Ammon's horn (tissue), 1 donor: Measurements from ENCODE around the gene SLC35F2.
"Not testable (repeated sequence)": the region's sequence is repeated elsewhere in the genome, so short reads cannot be mapped to it uniquely, and the experiment has no call there.

Experiments
- DNase-seq: peaks from one replicate; pipeline ENCODE4 v3.0.0-alpha.2; 2016; ENCODE audit warnings: low spot score

SLC35F2 gene

DNA sequence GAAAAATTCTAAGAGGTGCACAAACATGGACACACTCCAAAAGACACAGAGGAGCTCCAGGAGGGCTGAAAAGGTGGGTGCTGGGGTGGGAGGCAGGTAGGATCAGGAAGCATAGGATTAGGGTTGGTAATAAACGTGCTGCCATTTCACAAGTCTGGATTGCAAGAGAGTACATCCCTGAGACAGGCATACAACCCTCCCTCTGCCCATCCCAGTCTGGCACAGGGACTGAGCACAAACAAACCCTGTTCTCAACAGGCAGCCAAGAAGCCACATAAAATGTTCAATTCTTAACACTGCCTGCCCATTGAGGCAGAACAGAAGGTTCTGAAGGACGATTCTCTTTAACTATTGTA lies 18.5 kb downstream of the SLC35F2 start:
- DNase-seq: peak; percentile 80

- no peak for DNase-seq
Measured at GRCh38 chr11:107836851-107837250, 21.7 kb downstream of the SLC35F2 start.

DNA sequence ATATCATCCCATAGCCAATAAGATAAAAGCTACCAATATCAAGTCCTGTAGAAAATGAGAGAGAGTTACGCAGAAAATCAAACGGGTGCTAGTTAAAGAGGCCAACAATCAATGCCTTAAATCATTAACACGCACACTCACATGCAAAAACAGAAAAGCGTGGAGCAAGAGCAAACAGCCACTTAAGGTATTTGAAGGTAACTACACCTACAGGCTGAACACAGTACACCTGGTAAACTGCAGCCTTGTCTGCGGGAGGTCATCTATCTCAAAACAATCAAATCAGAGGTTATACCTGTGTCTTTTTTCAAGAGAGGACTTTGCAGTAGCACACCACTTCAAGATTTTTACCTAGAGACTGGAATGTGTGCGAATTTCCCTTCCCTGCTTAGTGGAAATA lies 23.6 kb downstream of the SLC35F2 start:
- DNase-seq: no peak

DNA sequence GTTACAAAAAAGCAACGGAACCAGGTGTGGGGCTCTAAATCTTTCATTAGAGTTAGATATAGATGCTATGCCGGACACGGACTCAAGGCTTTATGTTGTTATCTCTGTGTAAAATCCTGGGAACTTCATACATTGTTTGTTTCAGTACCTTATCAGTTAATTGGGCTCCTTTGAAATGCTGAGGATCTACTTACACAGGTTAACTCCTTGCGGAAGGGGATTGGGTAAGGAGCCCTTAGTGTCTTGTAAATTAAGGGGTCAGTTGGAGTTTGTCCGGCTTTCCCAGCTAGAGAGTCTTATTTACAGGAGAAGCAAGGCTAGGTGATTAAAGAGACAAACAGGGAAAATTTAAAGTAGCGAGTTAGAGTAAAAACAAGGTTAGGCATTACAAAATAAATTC lies 24.7 kb downstream of the SLC35F2 start:
- not testable (repeated sequence) for DNase-seq

DNA sequence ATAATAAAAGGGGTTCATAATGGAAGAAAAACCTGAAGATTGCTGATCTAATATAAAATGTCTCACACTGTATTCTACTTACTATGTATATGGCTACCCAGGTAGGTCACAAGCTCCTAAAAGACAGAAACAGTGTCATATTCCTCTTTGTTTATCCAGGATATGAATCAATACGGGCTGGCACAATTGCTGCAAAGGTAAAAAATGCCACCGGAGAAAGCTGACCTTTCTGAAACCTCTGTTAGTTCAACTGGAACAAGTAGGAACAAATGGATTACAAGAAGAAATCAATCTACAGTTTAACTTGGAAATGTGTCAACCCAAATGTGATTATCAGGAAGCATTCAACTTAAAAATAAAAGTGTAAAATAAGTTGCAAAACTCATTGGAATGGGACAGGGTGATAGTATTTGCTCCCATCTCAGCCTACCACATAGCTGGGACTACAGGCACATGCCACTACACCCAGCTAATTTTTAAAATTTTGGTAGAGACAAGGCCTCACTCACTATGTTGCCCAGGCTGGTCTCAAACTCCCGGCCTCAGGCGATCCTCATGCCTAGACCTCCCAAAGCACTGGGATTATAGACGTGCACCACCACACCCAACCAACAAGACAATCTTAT lies 27.6 kb downstream of the SLC35F2 start:
- no peak for DNase-seq

DNA sequence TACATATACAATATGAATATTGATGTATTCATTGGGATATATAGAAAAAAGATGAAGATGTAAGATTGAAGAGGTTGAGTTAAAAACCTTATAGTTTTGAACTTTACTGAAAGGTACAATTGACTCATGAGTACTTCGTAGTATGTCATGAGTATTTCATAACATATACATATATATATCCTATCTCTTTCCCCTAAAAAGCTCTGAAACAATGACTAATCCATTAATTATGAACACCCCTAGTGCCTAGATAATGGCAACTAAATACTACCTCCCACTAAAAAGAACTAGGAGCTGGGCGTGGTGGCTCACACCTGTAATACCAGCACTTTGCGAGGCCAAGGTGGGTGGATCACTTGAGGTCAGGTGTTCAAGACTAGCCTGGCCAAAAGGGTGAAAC lies 31.5 kb downstream of the SLC35F2 start:
- no peak for DNase-seq

- DNase-seq: no peak
Measured at GRCh38 chr11:107825875-107826274, 32.7 kb downstream of the SLC35F2 start.

GRCh38 chr11:107824668-107825369 lies 33.8 kb downstream of the SLC35F2 start:
- DNase-seq: no peak

DNA sequence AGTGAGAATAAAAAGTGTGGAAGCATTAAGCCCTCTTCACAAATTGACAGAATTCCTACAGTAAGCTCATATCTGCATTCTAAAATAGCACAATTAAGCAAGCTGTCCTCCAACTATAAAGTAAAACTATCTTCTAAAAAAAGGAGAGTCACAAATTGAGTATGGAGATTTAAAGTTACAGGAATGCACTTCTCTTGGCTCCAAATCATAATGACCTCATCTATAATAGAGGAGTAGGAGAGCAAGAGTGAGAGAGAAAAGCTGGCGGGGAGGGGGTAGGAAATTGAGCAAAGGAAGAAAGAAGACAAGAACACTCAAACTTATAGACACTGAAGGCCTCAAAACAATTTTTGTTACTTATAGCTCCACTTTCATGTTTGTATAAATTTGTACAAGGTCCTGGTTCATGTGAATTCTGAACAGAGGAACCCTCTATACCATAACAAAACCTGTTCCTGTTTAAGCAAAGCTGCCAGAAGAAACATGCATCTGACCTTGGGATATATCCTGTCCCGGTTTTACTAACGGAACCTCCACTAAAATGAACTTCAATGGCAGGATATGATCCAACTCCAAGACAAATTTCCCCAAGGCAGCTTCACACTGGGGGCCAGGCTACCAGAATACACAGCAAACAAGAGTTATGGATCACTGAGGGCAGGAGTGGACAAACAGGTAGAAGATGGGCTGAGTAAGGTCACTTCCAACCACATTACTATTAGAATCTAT lies 37.2 kb downstream of the SLC35F2 start:
- no peak for DNase-seq

DNA sequence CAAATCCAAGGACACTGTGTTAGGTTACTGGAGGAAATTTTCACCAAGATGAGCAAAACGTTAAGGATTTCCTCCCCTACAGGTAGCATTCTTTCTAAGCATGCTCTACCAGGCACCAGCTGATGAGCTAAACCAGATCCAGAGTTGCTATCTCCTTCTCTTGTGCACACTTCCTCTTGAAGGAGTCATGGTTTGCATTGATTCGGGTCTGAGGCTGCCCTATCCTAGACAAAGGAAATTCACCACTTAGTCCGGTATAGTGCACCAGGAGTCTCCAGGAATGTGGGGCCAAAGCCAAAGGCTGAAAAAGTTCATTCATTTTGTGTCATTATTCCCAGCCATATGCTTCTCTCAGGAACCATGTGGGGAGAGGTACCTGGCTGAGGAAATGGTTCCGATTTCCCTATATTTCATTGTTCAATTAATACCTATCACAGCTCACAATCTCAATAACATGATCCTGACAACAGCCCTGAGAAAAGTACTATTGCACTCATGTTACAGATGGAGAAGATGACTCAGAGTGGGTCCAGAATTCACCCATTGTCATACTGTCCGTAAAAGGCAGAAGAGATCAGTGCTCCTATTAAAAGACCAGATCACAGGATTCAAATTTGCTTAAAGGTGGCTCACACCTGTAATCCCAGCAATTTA lies 39.1 kb downstream of the SLC35F2 start:
- no peak for DNase-seq

GRCh38 chr11:107818491-107818890 lies 40.1 kb downstream of the SLC35F2 start:
- no peak for DNase-seq

DNA sequence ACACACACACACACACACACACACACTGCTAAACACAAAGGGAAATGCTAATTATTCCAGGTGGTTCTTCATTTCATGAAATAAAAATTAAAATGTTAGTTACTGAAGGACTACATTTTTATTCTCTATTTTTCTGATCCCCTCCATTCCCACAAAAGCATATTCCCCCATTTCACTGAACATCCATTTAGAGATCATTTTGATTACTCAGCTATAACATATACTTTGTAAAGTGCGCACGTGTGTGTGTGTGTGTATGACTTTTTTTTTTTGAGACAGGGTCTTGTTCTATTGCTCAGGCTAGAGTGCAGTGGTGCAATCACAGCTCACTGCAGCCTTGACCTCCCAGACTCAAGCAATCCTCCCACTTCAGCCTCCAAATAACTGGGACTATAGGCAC lies 42.6 kb downstream of the SLC35F2 start:
- DNase-seq: no peak

DNA sequence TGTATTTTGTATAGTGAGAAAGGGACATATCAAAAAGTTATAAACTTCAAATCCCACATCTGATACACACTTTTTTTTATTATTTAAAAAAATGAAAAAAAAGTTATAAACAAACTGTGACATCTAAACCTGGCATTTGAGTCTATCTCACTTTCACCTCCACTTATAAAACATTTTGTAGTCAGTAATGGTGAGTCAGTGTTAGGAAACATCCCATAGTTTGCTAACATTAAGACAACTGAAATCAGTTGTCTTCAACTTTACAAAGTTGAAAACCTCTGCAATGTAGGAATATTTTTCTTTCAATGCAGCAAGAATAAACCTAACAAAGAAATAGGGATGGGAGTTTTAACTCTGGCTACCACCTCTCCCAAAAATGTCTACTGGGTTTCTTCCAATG lies 47.7 kb downstream of the SLC35F2 start:
- no peak for DNase-seq

DNA sequence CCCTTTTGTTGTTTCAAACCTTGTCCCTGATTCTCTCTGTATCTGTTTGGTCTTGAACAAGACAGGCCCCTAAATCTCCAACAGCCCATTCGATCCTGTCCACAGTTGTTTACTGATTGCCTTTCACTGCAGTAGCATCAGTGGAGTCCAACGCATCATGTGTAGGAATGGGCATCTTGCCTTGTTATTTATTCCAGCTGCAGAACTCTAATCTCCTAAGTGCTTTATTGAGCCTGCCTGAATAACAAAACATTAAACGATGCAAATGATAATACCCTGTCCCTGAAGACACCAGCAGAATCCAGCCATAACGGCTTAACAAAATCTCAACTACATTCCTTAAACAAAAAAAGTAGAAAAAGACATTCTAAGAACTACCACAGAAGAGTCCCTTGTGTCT lies 50.1 kb downstream of the SLC35F2 start:
- DNase-seq: no peak

- no peak for DNase-seq
Measured at GRCh38 chr11:107804971-107805370, 53.6 kb downstream of the SLC35F2 start.

DNA sequence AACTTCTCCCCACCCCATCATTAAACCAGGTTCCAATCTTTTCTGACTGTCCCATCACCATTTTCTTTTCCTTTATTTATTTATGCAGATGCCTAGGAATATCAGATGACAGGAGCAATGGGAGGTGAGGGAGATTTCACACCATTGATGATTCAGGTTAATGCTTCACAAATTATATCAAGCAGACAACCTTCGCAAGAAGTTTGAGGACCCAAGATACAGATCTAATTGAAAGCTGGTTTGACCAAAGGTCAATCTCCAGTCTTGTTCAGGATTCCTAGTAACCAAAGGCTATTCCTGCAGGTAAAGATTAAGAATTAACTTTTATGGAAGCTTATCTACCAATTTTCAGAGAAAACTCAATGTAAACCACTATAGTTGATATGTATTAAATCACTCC lies 54.4 kb downstream of the SLC35F2 start:
- no peak for DNase-seq

- DNase-seq: no peak
Measured at GRCh38 chr11:107801641-107802040, 56.9 kb downstream of the SLC35F2 start.

GRCh38 chr11:107799218-107799859 lies 59.2 kb downstream of the SLC35F2 start:
- DNase-seq: peak; percentile 70

- no peak for DNase-seq
Measured at GRCh38 chr11:107792049-107792443, 66.5 kb downstream of the SLC35F2 start.

GRCh38 chr11:107791343-107792048 lies 67.1 kb downstream of the SLC35F2 start:
- no peak for DNase-seq

DNA sequence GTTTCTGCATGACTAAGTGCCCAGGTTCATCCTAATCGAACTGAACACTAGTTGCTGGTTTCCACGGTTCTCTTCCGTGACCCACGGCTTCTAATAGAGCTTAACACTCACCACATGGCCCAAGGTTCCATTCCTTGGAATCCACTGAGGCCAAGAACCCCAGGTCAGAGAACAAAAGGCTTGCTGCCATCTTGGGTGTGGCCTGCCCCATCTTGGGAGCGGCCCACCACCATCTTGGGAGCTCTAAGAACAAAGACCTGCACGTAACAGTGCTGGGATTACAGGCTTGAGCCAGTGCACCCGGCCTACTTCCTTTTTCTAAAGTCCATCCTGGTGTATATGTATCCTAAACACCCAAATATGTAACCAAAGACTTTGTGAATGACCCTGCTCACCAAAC lies 68.8 kb downstream of the SLC35F2 start:
- DNase-seq: no peak

DNA sequence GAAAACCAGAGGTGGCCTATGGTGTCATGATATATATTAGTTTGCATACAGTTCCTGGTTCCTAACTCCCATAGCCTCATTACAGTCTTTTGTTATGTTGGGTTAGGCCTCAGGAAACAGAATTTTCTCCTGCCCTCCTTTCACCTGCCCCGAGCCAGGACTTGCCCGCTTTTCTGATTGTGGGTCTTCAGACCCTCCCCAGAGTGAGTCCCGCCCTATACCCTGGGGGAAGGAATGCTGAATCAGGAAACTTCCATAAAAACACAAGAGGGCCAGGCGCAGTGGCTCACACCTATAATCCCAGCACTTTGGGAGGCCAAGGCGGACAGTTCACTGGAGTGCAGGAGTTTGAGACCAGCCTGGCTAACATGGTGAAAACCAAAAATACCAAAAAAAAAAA lies 70.9 kb downstream of the SLC35F2 start:
- DNase-seq: no peak
